ENCODE measurements around the gene ZNF880.
"Not testable (repeated sequence)": the region's sequence is repeated elsewhere in the genome, so short reads cannot be mapped to it uniquely, and the experiment has no call there.

The ZNF880 gene

GRCh38 chr19:52369559-52370340 lies at the start of gene ZNF880:
Gene ZNF880, plus strand, starts transcription at chr19:52369923. Its CDS starts 43 bp downstream, at chr19:52369966.
- DNase-seq, result peak; percentile 96

- no peak for DNase-seq
These were observed 47.3 kb upstream of the ZNF880 start for GRCh38 chr19:52322429-52322828.

- no peak for DNase-seq
These were observed 38.0 kb upstream of the ZNF880 start for GRCh38 chr19:52331757-52332156.

- no peak for DNase-seq
These were observed 34.0 kb upstream of the ZNF880 start for GRCh38 chr19:52335768-52336116.

- DNase-seq, result peak; percentile 93
These were observed 33.5 kb upstream of the ZNF880 start, which contains the start of gene ZNF610 for GRCh38 chr19:52336117-52336790. Gene ZNF610, plus strand, starts transcription at chr19:52336243. Its CDS starts 12,930 bp downstream, at chr19:52349173.

GRCh38 chr19:52336791-52337381 lies 32.8 kb upstream of the ZNF880 start:
- peak; percentile 23 for DNase-seq

DNA sequence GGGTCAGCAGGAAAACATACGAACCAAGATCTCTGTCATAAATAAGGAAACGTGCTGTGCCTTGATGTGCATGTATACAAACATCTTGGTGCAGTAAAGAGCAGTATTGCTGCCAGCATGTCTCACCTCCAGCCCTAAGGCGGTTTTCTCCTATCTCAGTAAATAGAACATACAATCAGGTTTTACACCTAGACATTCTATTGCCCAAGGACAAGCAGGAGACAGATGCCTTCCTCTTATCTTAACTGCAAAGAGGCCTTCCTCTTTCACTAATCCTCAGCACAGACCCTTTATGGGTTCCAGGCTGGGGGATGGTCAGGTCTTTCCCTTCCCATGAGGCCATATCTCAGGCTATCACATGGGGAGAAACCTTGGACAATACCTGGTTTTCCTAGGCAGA lies 30.7 kb upstream of the ZNF880 start:
- not testable (repeated sequence) for DNase-seq

DNA sequence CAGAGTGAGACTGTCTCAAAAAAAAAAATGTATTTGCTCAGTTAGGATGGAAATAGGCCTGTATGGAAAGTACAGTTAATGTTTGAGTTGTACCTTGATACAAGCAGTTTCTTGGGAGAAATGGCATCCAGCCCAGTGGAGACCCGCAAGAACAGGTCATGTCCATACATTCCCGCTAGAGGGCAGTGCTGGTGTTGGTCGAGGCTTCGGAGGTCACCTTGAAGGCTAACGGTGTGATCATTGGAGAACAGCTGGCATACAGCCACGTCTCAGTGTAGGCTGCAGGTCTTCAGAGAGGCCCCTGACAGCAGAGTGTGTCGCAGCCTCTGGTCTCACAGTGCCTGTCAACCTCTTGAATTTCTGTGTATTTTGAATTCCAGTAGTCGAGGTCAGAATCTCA lies 26.2 kb upstream of the ZNF880 start:
- DNase-seq, result peak; percentile 59

- no peak for DNase-seq
These were observed 24.6 kb upstream of the ZNF880 start for GRCh38 chr19:52345162-52345561.

DNA sequence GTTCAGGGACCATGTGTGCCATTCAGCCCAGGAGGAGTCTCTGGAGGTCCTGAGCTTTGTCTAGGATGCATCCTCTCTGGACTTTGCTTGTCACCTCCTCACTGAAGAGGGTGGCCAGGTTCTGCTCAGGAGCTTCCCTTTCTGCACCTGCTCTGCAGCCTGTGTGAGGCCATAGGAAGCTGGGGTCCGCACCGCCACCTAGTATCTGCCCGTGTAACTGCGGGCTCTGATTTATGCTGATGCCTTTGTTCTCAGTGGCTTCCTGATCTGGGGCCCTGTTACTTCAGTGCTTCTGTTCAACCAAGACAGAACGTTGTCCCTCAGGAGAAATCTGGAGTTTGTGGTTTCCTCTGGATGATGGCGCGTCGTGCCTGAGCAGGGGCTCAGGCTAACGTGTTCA lies 18.2 kb upstream of the ZNF880 start:
- DNase-seq, result peak; percentile 27

- no peak for DNase-seq
These were observed 3.3 kb upstream of the ZNF880 start for GRCh38 chr19:52366414-52366824.

DNA sequence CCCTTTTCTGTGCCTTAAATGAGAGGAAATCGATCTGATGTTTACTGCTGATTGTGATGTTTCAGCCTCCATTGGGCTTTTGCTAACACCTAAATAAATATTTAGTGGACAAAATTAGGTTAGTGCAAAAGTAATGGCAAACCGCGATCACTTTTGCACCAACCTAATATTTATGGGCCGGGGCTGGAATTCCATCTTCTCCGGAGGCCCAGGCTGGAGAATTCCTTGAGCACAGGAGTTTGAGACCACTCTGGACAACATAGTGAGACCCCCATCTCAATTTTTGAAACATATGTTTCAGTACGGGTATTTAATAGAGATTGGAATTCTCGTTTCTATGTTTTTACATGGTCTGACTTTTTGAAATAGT lies 603 bp downstream of the ZNF880 start:
- no peak for DNase-seq

DNA sequence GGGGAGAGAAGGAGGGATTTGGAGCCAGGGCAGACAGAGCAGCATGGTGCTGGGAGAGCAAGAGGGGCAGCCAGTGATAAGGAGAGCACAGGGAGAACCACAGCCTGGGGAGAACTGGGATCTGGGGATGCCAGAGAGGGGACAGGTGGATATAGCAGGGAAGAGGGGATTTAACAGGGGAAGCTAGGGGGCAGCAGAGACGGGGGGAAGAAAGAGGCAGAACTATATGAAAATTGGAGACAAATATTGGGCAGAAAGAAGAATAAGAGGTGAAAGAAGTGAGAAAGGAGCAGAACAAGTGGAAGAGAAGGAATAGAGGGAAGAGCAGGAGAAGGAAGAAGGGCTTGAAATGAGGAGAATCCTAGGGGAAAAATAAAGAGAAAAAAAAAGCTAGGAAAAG lies 21.4 kb downstream of the ZNF880 start:
- DNase-seq, result no peak

DNA sequence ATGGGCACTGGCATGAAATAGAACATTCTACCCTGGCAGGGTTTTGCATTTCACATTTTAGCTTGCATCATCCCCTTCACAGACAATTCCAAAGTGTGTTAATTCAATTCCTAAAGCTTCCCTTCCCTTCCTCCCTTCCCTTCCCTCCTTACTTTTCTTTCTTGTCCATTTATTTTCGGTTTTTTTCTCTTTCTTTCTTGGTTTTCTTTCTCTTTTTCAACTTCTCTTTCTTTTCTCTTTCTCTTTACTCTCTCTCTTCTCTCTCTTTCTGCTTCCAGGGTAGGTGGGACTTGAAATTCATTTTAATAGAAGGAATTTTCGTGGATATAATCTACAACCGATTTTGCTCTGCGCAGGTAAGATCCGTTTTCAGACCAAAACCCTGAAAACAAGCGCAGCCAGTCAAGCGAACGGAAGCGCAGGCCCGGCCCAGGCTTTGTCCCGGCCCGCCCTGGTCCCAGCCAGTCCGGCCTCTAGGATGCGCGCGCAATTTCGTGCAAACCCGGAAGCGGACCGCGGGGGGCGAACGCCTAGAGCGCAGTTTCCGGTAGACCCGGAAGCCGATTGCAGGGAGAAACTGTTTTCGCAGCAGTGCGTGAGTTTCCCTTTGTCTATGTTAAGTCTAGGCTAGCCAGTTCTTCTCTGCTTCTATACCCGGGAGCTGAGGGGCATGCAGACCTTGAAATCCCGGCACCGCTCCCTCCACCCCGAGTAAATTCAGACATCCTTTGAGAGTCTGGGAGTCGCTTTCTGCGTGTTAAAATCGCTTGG lies 27.8 kb downstream of the ZNF880 start, which contains the start of gene ZNF528:
Gene ZNF528 (plus strand): TSS at position 540 of the 771 bp plus-strand sequence. CDS start 4,165 bp downstream, outside the sequence.
- peak; percentile 97 for DNase-seq

DNA sequence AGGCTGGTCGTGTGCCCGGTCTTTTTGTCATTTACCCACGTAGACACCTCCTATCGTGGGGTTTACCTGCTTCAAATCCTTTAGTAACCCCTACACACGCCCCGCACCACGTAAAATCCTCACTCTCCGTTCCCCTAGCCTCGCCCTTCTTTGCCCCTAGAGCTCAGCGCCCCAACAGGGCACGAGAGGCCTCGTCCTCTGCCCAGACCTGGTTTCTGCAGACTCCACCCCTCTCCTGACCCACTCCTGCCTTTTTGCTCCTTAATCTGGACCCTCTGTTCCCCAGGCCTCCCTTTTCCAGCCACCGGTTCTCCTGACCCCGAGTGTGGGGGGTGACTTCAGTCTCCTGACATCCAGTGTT lies 28.3 kb downstream of the ZNF880 start:
- DNase-seq, result peak; percentile 30

GRCh38 chr19:52410276-52410675 lies 40.6 kb downstream of the ZNF880 start:
- no peak for DNase-seq

- DNase-seq, result no peak
These were observed 46.0 kb downstream of the ZNF880 start for GRCh38 chr19:52415711-52416110.

DNA sequence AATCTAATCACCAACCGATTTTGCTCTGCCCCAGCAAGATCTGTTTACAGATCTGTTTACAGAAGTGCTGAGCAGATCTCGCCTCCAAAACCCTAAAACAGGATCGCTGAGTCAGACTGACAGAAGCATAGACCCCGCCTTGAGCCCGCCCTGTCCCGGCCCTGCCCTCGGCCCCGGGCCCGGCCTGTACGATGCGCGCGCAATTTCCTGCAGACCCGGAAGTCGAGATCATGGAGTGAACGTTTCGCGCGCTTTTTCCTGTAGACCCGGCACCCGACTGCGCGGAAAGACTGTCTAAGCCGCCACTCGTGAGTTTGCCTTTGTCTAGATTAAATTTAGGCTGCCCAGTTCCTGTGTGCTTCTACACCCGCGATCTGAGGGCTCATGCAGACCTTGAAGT lies 59.2 kb downstream of the ZNF880 start, which contains the start of gene ZNF534:
Gene ZNF534 (plus strand): TSS at position 212 of the 400 bp plus-strand sequence. CDS start 2,327 bp downstream, outside the sequence.
- no peak for DNase-seq
